ENCODE measurements around the gene EMP3.

EMP3 gene, protein sequence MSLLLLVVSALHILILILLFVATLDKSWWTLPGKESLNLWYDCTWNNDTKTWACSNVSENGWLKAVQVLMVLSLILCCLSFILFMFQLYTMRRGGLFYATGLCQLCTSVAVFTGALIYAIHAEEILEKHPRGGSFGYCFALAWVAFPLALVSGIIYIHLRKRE

GRCh38 chr19:48325265-48325910, at the start of gene EMP3:
EMP3 (plus strand) TSS chr19:48325552; CDS start chr19:48326845, 1,293 bp downstream.
- TF ChIP-seq, protein P1, sequence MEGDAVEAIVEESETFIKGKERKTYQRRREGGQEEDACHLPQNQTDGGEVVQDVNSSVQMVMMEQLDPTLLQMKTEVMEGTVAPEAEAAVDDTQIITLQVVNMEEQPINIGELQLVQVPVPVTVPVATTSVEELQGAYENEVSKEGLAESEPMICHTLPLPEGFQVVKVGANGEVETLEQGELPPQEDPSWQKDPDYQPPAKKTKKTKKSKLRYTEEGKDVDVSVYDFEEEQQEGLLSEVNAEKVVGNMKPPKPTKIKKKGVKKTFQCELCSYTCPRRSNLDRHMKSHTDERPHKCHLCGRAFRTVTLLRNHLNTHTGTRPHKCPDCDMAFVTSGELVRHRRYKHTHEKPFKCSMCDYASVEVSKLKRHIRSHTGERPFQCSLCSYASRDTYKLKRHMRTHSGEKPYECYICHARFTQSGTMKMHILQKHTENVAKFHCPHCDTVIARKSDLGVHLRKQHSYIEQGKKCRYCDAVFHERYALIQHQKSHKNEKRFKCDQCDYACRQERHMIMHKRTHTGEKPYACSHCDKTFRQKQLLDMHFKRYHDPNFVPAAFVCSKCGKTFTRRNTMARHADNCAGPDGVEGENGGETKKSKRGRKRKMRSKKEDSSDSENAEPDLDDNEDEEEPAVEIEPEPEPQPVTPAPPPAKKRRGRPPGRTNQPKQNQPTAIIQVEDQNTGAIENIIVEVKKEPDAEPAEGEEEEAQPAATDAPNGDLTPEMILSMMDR (conservative IDR thresholded peaks at IDR 0.05), result no peak
- TF ChIP-seq ZFX (IDR thresholded peaks at IDR 0.05), result no peak
- H3K27ac ChIP-seq, result no peak within 1 kb of the TSS

- TF ChIP-seq, protein P1 (conservative IDR thresholded peaks at IDR 0.05), result no peak
- TF ChIP-seq ZFX (IDR thresholded peaks at IDR 0.05), result no peak
- H3K27ac ChIP-seq, result no peak overlapping the region
Observed at GRCh38 chr19:48279747-48280146, 45.6 kb upstream of the EMP3 start.

DNA sequence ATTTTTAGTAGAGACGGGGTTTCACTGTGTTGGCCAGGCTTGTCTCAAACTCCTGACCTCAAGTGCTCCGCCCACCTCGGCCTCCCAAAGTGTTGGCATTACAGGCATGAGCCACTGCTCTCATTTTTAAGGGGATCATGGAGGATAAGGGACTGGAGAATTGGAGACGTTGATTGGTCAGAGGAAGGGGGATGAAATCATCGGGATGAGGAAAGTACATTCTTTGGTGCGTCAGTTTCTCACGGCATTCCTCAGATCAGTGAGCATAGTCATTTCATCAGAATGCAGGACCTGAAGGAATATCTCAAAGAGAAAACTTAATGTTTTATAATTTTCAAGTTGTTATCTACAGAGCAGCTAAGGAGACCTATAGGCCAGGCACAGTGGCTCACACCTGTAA, 41.4 kb upstream of the EMP3 start:
- no peak overlapping the region for H3K27ac ChIP-seq
- TF ChIP-seq, protein P1 (conservative IDR thresholded peaks at IDR 0.05), result no peak
- no peak for TF ChIP-seq ZFX (IDR thresholded peaks at IDR 0.05)

DNA sequence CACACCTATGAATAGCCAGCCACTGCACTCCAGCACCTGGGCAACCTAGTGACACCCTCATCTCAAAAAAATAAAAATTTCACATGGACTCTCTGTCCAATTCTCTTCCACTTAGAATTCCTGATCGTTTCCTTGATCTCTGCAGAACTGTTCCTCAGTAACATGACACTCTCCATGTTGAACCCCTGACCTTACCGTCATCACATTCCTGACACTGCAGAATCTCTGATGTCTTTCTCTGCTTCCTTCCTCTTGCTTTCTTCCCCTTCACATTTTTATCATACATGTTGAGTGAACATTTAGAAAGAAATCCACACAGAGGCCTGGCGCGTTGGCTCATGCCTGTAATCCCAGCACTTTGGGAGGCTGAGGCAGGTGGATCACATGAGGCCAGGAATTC, 40.5 kb upstream of the EMP3 start:
- no peak overlapping the region for H3K27ac ChIP-seq

DNA sequence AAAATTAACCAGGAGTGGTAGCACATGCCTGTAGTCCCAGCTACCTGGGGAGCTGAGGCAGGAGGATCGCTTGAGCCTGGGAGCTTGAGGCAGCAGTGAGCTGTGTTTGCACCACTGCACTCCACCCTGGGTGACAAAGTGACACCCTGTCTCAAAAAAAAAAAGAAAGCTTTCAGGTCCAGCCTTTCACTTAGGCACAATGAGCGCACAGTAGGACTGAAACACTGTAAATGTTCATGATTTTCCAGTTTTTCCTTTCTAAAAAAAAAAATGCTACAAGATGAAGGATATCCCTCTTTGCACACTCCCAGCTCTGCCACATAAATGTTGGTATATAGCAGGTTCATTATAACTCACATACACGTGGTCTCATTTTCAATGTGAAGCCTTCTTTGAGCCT, 37.6 kb upstream of the EMP3 start:
- TF ChIP-seq, protein P1 (conservative IDR thresholded peaks at IDR 0.05), result no peak
- no peak for TF ChIP-seq ZFX (IDR thresholded peaks at IDR 0.05)
- H3K27ac ChIP-seq, result no peak overlapping the region

More for the DNA sequence above, 40.5 kb upstream of the EMP3 start:
- TF ChIP-seq, protein P1 (conservative IDR thresholded peaks at IDR 0.05), result no peak
- no peak for TF ChIP-seq ZFX (IDR thresholded peaks at IDR 0.05)

- H3K27ac ChIP-seq, result no peak overlapping the region
- TF ChIP-seq ZFX (IDR thresholded peaks at IDR 0.05), result no peak
- TF ChIP-seq, protein P1 (conservative IDR thresholded peaks at IDR 0.05), result no peak
Observed at GRCh38 chr19:48290401-48290770, 35.0 kb upstream of the EMP3 start.

DNA sequence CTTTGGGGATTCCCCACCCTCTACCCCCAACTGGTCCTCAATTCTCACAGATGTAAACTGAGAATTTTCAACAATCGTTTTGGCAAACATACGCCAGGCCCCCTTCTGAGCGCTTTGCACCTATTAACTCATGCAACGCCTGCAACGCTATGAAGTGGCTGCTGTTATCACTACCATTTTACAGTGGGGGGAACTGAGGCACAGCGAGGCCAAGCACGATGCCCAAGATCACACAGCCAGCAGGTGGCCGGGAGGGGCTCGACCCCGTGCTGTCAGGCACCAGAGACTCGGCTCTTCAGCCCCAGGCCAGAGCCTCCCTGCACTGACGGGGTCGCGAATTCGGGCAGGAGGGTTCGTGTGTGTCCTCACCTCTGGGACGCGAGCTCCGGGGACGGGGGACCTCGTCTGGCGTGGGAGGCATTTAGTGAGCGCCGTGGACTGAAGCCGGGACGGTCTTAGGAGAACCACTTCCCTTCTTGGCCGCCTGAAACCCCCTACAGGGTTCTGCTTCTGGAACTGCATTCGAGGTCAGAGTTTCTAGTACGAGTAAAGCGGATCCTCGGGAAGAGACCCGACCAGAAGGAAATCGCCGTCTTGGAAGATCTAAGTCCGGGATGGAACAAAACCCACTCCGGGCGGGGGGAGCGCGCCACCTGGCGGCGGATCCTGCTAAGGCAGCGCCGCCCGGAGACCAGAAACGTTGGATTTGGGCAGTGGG, 34.4 kb upstream of the EMP3 start:
- TF ChIP-seq ZFX (IDR thresholded peaks at IDR 0.05), result no peak
- TF ChIP-seq, protein P1 (conservative IDR thresholded peaks at IDR 0.05), result peak; percentile 92
- no peak overlapping the region for H3K27ac ChIP-seq

Measured in C4-2B (cell line).